ENCODE results near the gene PEX11A. TPM values are rescaled to one million over a fixed set of nuclear protein-coding genes. Genes with fewer than 3 reads are reported as not detected.
A peak's percentile ranks its signal among the peaks of the same experiment; 100 is the strongest.

The PEX11A gene
- total RNA-seq, 2 donors from 2014 or later, result 4.5 to 17.3 TPM

DNA sequence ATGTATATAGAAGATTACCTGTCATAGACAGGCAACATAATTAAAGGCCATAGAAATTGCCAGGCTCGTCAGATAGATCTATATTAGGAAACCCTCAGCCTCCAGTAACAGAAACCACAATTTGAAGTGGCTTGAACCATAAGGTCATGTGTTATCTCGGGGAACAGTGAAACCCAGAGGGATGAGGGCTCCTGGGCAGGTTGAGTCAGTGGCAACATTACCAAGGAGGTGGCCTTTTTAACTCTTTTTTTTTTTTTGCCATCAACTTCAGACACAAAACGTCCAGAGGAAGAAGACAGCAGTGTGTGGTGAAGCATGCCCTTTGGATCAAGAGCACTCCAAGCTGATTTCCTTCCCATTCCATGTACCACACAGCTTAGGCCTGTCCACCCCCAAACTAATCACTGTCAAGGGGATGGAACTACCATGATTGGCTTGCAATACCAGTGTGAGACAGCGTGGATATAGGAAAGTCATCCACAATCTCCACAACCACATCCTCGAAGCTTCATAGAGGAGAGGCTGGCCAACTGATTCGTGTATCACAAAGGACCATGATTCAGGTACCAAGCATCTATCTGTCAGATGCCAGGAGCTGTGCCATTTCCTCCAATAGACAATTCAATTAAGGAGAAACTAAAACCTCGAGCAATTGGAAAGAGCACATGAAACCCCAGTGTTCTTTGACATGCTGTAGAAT lies 34.3 kb downstream of the PEX11A start:
- peak overlapping the region in 1 of 2 donors; percentile 69 for H3K27ac ChIP-seq
- no peaks in the 10 kb centered on the region for H3K9me3 ChIP-seq
- H3K27me3 ChIP-seq (replicated peaks; ENCODE audit: insufficient read depth), result no peaks in the 10 kb centered on the region
- no peak for ATAC-seq (ENCODE audit: insufficient number of reproducible peaks, low FRiP score, low read depth)
- peaks cover 5 to 17% of the 10 kb centered on the region in 2 donors for H3K4me1 ChIP-seq (ENCODE audit: control insufficient read depth in 1 of 2, low read depth in 2 of 2)
- H3K4me3 ChIP-seq, result no peak overlapping the region
- H3K36me3 ChIP-seq, result no peaks in the 10 kb centered on the region
- TF ChIP-seq, protein P1, sequence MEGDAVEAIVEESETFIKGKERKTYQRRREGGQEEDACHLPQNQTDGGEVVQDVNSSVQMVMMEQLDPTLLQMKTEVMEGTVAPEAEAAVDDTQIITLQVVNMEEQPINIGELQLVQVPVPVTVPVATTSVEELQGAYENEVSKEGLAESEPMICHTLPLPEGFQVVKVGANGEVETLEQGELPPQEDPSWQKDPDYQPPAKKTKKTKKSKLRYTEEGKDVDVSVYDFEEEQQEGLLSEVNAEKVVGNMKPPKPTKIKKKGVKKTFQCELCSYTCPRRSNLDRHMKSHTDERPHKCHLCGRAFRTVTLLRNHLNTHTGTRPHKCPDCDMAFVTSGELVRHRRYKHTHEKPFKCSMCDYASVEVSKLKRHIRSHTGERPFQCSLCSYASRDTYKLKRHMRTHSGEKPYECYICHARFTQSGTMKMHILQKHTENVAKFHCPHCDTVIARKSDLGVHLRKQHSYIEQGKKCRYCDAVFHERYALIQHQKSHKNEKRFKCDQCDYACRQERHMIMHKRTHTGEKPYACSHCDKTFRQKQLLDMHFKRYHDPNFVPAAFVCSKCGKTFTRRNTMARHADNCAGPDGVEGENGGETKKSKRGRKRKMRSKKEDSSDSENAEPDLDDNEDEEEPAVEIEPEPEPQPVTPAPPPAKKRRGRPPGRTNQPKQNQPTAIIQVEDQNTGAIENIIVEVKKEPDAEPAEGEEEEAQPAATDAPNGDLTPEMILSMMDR (IDR thresholded peaks at IDR 0.05), result no peak
- no peak for DNase-seq (ENCODE audit: low spot score)

DNA sequence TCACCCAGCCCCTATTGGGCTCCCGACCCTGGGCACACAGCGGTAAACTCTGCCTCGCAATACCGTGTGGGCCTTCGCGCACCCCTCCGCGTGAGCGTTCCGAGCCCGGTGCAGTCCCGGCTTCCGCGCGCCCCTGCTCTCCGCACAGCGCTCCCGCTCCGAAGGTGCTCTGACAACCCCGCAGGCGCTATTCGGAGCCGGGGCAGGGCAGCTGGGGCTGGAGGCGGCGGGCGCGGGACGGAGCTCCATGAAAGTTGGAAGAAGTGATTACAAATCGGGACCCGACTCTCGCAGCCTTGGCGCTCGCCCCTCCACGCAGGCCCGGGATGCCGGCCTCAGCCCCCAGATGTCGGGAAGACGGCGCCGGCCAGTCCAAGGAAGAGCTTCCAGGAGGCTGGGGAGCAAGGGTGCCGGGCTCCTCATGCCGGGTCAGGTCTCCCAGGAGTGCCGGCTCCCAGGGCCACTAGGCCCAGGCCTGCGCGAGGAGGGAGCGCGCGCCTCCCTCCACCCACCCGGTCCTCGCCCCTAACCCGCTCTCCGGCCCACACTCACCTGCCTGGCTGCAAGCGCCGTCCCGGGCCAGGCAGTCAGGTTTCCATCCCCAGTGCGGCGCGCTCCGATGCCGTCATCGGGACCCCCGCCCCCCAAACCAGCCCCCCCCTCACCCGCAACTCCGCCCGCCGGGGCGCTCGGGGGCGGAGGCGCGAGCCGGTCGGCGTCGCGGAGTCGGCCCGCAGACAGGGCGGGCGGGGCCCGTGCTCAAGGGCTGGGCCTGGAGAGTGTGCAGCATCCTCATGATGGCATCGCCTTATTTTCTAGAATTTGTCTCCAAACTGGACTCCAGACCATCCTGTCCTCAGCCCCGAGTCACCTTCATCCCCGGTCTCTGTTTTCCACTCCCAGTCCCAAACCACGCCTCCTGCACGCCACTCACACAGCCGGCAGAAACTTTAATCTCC lies 35.4 kb downstream of the PEX11A start, which contains the start of gene KIF7:
KIF7 (minus strand) TSS at position 621 of the 959 bp plus-strand sequence. CDS start 2,537 bp downstream, outside the sequence.
- H3K27ac ChIP-seq, result peak within 1 kb of the TSS; percentile 69

DNA sequence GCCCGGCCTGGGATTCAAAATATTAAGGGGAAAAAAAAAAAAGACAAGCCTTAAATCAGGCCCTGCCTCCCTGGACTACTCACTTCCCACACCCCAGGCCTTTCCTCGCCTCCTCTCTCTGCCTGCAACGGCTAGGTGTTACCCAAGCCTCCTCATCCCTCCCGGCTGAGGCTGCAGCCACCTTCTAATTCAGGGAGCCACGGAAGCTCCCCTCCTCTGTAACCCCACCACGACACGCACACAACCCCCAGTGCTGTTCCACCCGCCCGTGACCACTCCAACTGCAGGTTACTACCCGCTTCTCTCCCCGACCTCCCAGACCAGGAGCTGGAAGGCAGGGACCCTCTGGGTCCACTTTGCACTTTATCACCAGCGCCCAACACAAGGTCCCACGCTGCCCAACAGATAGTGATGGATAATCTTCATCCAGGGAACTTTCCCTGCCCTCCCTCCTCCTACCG lies 36.2 kb downstream of the PEX11A start:
- DNase-seq (ENCODE audit: low spot score) (no peak), ATAC-seq (ENCODE audit: insufficient number of reproducible peaks, low FRiP score, low read depth) (no peak)
- Histone ChIP-seq H3K4me1 (ENCODE audit: control insufficient read depth in 1 of 2, low read depth in 2 of 2) (peaks cover 5 to 17% of the 10 kb centered on the region in 2 donors), H3K4me3 (peak overlapping the region; percentile 80), H3K27me3 (replicated peaks; ENCODE audit: insufficient read depth) (no peaks in the 10 kb centered on the region), H3K36me3 (no peaks in the 10 kb centered on the region), H3K27ac (peak overlapping the region; percentile 69), H3K9me3 (no peaks in the 10 kb centered on the region)
- TF ChIP-seq, protein P1 (IDR thresholded peaks at IDR 0.05), result no peak

More for the DNA sequence above, 35.4 kb downstream of the PEX11A start, which contains the start of gene KIF7:
- ATAC-seq (ENCODE audit: insufficient number of reproducible peaks, low FRiP score, low read depth) (no peak), DNase-seq (ENCODE audit: low spot score) (no peak)
- TF ChIP-seq, protein P1 (IDR thresholded peaks at IDR 0.05), result no peak
- Histone ChIP-seq H3K9me3 (no peaks in the 10 kb centered on the region), H3K27me3 (replicated peaks; ENCODE audit: insufficient read depth) (no peaks in the 10 kb centered on the region), H3K4me1 (ENCODE audit: control insufficient read depth in 1 of 2, low read depth in 2 of 2) (peaks cover 5 to 17% of the 10 kb centered on the region in 2 donors), H3K36me3 (no peaks in the 10 kb centered on the region), H3K4me3 (peak within 1 kb of the TSS; percentile 80)

DNA sequence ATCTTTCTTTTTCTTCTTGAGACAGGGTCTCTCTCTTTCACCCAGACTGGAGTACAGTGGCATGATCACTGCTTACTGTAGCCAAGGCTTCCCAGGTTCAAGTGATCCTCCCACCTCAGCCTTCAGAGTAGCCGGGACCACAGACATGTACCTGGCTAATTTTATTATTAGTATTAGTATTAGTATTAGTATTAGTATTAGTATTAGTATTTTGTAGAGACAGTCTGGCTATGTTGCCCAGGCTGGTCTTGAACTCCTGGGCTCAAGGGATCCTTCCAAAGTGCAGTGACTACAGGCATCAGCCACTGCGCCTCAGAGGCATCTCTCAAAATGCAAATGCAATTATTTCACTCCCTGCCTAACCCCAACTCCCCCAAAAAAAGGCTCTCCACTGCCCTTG lies 37.0 kb downstream of the PEX11A start:
- peak overlapping the region; percentile 80 for H3K4me3 ChIP-seq
- DNase-seq (ENCODE audit: low spot score) (no peak), ATAC-seq (ENCODE audit: insufficient number of reproducible peaks, low FRiP score, low read depth) (no peak)
- H3K9me3 ChIP-seq, result no peaks in the 10 kb centered on the region
- TF ChIP-seq, protein P1 (IDR thresholded peaks at IDR 0.05), result no peak
- no peaks in the 10 kb centered on the region for H3K36me3 ChIP-seq
- no peak overlapping the region for H3K27ac ChIP-seq
- peaks cover 5 to 17% of the 10 kb centered on the region in 2 donors for H3K4me1 ChIP-seq (ENCODE audit: control insufficient read depth in 1 of 2, low read depth in 2 of 2)
- no peaks in the 10 kb centered on the region for H3K27me3 ChIP-seq (replicated peaks; ENCODE audit: insufficient read depth)

DNA sequence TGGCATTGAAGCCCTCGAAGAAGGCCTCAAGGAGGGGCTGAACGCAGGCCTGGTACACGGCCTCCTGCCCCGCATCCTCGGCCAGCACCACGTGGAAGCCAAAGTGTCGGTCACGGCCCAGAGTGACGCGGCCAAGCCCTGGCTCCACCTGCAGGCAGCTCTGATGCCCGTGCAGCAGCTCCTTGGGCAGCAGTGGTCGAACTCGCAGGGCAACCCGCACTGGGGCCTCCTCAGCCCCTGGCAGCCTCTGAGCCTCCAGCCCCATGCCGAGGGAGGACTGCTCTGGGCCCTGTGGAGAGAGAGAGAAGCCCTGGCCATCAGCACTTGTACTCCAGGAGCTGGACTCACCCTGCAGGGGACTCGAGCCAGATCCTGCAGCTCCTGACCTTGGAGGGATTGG lies 37.9 kb downstream of the PEX11A start:
- no peak for DNase-seq (ENCODE audit: low spot score)
- Histone ChIP-seq H3K4me1 (ENCODE audit: control insufficient read depth in 1 of 2, low read depth in 2 of 2) (peaks cover 5 to 17% of the 10 kb centered on the region in 2 donors), H3K36me3 (no peaks in the 10 kb centered on the region), H3K27ac (no peak overlapping the region), H3K9me3 (no peaks in the 10 kb centered on the region), H3K27me3 (replicated peaks; ENCODE audit: insufficient read depth) (no peaks in the 10 kb centered on the region), H3K4me3 (no peak overlapping the region)
- no peak for ATAC-seq (ENCODE audit: insufficient number of reproducible peaks, low FRiP score, low read depth)
- TF ChIP-seq, protein P1 (IDR thresholded peaks at IDR 0.05), result no peak
